ENCODE measurements around the gene PIGS.

PIGS gene

DNA sequence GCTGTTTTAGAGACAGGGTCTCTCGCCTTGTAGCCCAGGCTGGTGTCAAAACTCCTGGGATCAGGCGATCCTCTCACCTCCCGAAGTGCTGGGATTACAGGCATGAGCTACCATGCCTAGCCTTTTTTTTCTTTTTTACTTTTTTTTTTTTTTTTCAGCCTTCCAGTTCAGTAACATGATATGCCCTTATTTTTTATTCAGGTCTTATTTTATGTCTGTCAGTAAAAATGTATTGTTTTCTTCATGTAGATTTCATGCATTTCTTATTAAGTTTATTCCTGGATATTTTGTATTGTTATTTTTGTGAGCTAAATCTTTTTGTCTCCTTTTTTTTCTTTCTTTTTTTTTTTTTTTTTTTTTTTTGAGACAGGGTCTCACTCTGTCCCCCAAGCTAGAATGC is 67.9 kb downstream of the PIGS start:
- no peak for FAIRE-seq
- TF ChIP-seq PAX5 (IDR thresholded peaks at IDR 0.05; ENCODE audit: insufficient read depth, low read length, severe bottlenecking) (no peak), TAF1 (IDR thresholded peaks at IDR 0.05; ENCODE audit: low read depth, low read length) (no peak), POLR2A (IDR thresholded peaks at IDR 0.05; ENCODE audit: low read depth, low read length) (no peak), SPI1 (IDR thresholded peaks at IDR 0.05; ENCODE audit: low read depth, low read length) (no peak), POLR2AphosphoS5 (IDR thresholded peaks at IDR 0.05; ENCODE audit: low read depth, low read length) (no peak), POU2F2 (IDR thresholded peaks at IDR 0.05; ENCODE audit: low read depth, low read length) (no peak)
- no peak for DNase-seq (ENCODE audit: insufficient read length, low spot score)
